ENCODE results near the gene COL4A5.

GRCh38 chrX:108601276-108601675 is 161.6 kb downstream of the COL4A5 start:
- TF ChIP-seq CTCF (IDR thresholded peaks at IDR 0.05) (no peak), POLR2A (IDR thresholded peaks at IDR 0.05) (no peak)
